GM19372 (cell line): ENCODE results near the gene ITGAL.
"Not testable (repeated sequence)": the region's sequence is repeated elsewhere in the genome, so short reads cannot be mapped to it uniquely, and the experiment has no call there.

ENCODE experiments used
- ATAC-seq: cut with Tn5 transposase; IDR thresholded peaks from one replicate; pipeline ENCODE4 v1.9.1; 2021; ENCODE audit warnings: mild to moderate bottlenecking, low read depth, moderate library complexity; ENCODE audit not compliant: unreplicated experiment

The ITGAL gene

DNA sequence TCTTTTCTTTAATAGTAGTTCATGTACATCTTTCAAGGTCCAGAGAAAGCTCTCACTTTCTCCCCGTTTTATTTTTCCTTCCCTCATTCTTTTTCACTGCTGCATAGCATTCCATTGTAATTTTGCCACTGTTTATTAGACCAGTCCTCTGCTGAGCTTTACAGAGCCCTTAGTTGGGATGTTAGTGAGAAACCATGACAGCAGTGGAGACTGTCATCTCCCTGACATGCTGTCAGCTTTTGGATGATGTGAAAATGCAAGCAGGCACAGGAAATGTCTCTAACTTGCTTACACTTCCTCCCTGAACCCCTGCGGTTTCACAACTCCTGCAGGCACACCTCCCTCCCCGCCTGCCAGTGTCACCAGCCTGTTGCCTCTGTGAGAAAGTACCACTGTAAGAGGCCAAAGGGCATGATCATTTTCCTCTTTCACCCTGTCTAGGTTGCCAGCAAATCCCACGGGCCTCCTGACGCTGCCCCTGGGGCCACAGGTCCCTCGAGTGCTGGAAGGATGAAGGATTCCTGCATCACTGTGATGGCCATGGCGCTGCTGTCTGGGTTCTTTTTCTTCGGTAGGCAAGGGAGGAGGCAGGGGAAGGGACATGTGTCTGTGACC lies at the start of gene ITGAL:
ITGAL (plus strand) TSS at position 415 of the 615 bp plus-strand sequence; CDS start at position 511, 96 bp downstream.
- ATAC-seq: peak; percentile 44

DNA sequence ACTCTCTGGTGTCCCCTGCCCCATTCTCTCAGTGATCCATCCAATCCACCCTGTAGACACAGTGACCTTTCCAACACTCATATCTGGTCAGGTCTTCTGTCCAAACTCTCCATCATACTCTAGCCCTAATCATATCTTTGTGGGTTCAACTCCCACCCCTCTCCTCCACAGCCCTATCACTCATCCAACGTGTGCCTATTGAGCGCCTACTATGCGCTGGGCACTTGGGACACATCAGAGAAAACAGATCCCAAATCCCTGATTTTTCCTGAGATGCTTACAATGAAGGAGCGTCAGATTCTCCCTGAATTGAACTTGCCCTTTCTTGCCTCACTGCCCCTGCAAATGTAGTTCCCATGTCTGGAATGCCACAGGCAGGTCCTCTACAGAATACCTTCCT lies 44.5 kb upstream of the ITGAL start:
- ATAC-seq: no peak

DNA sequence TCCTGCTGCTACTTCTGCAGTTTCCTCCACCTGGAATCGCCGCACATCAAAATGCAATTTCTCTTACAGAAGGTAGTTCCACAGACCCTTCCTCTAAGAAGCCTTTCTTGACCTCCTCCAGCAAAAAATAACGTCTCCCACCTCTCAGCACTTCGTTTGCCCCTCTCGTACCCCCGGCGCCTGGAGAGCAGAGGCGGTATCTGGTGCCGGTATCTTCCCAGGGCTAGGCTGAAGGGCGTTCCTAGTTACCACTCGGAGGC lies 43.2 kb upstream of the ITGAL start:
- ATAC-seq: no peak

GRCh38 chr16:30429678-30430427 lies 42.7 kb upstream of the ITGAL start, which contains the start of gene DCTPP1:
TSS of gene DCTPP1 (minus strand) at chr16:30430030. CDS start at chr16:30429980, 50 bp downstream.
- ATAC-seq: peak; percentile 98

GRCh38 chr16:30430428-30430970 lies 42.0 kb upstream of the ITGAL start:
- ATAC-seq: peak; percentile 6

DNA sequence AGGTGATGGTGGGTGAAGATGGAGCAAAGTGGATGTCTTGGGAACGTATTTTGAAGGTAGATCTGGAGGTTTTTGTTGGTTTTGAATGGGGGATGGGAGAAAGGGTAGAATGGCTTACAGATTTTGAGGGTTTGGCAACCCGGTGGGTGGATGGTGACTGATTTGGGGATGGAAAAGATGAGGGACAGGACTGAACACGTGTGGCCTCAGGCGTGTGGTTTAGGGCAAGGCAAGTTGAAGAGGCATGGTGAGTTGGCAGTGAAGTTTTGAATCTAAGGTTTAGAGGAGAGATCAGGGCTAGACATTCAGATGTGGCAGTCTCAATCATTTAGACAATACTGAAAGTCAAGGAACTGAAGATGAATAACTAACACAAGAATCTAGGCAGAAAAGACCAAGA lies 37.7 kb upstream of the ITGAL start:
- no peak for ATAC-seq

DNA sequence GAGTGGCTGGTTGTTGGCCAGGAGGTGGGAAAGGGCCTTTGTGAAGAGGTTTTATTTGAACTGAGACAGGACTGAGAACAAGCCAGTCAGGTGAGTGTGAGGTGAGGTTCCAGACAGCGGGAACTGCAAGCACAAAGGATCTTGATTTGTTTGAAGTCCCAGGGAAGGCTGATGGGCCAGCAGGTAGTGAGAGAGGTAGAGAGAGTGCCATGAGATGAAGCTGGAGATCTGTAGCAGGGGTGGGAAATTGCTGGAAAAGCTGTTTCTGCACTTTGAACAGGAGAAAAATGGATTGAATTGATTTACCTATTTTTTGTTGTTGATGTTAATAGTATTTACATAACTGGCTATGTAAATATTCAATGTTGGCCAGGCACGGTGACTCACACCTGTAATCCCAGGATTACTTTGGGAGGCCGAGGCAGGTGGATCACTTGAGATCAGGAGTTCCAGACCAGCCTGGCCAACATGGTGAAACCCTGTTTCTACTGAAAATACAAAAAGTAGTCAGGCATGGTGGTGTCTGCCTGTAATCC lies 35.0 kb upstream of the ITGAL start:
- ATAC-seq: no peak

DNA sequence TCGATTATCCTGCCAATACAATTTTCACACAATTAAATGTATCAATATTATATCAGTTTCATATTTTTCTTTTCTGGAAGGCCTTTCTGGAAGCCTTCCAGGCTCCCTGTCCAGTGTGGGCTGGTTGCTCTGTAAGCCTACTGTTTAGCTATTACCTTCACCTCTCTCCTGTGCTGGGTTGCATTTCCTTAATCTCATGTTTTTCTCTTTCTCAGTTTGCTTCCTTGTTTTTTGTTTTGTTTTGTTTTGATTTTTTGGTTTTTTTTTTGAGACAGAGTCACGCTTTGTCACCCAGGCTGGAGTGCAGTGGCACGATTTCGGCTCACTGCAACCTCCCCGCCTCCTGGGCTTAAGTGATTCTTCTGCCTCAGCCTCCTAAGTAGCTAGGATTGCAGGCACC lies 33.7 kb upstream of the ITGAL start:
- ATAC-seq: no peak

DNA sequence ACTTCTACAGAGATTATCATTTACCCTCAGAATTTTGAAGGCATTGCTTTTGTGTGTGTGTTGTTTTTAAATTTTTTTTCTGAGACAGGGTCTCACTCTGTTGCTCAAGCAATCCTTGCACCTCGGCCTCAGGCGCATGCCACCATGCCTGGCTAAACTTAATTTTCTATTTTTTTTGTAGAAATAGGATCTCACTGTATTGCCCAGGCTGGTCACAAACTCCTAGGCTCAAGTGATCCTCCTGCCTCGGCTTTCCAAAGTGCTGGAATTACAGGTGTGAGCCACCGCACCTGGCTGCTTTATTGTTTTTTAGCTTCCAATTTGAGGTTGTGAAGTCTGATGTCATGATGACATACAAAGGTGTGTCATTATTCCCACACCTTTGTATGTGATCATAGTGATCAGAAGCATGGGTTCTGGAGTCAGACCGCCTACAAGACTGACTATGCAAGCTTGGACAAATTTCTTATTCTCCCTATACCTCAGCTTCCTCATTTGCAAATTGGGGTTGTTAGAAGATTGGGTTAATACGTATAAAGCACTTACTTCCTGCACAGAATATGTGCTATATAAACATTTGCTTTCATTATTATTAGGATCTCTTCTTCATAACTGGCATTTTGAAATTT lies 32.7 kb upstream of the ITGAL start:
- no peak for ATAC-seq

GRCh38 chr16:30443631-30444030 lies 28.9 kb upstream of the ITGAL start:
- no peak for ATAC-seq

- ATAC-seq: no peak
Measured at GRCh38 chr16:30444231-30445148, 28.1 kb upstream of the ITGAL start.

- no peak for ATAC-seq
Measured at GRCh38 chr16:30445149-30445407, 27.5 kb upstream of the ITGAL start.

GRCh38 chr16:30445408-30446202 lies 26.9 kb upstream of the ITGAL start, which contains the start of gene SEPHS2:
TSS of gene SEPHS2 (minus strand) at chr16:30445874. CDS start at chr16:30445727, 147 bp downstream.
- ATAC-seq: peak; percentile 55

DNA sequence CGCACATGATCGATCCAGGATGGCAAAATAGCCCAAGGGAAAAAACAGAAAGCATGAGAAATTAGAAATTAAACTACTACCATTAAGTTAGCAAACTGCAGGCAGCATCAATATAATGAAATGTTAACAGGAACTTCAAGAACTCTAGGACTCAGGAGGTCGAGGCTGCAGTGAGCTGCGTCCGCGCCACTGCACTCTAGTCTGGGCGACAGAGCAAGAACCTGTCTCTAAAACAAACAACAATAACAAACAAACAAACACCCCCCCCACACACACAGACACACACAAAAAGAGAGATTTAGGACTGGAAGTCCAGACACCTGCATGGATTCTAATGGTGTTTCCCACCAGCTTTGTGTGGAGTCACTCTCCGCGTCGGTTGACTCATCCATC lies 26.3 kb upstream of the ITGAL start:
- no peak for ATAC-seq

DNA sequence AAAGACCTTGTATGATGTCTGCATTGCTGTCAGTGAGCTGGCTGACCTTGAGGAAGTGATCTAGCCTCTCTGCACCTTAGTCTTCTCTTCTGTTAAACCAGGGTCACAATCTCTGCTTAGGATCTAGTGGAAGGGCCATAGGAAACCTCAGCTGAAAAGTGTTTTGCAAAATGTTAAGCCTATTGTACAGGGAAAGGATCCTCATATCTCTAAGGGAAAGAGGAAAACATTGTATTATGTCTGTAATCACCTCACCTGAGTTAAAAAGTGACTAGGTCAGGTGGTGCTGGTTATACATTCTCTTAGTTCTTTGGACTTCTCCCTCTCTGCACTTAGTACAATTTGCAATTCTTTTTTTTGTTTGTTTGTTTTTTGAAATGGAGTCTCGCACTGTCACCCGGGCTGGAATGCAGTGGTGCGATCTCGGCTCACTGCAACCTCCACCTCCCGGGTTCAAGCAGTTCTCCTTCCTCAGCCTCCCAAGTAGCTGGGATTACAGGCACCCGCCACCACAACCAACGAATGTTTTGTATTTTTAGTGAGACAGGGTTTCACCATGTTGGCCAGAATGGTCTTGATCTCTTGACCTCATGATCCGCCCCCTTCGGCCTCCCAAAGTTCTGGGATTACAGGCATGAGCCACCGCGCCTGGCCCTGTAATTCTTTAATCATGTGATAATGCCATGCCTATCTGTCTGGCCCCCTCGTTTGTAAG lies 24.9 kb upstream of the ITGAL start:
- ATAC-seq: no peak

- ATAC-seq: no peak
Measured at GRCh38 chr16:30449116-30449435, 23.5 kb upstream of the ITGAL start.

DNA sequence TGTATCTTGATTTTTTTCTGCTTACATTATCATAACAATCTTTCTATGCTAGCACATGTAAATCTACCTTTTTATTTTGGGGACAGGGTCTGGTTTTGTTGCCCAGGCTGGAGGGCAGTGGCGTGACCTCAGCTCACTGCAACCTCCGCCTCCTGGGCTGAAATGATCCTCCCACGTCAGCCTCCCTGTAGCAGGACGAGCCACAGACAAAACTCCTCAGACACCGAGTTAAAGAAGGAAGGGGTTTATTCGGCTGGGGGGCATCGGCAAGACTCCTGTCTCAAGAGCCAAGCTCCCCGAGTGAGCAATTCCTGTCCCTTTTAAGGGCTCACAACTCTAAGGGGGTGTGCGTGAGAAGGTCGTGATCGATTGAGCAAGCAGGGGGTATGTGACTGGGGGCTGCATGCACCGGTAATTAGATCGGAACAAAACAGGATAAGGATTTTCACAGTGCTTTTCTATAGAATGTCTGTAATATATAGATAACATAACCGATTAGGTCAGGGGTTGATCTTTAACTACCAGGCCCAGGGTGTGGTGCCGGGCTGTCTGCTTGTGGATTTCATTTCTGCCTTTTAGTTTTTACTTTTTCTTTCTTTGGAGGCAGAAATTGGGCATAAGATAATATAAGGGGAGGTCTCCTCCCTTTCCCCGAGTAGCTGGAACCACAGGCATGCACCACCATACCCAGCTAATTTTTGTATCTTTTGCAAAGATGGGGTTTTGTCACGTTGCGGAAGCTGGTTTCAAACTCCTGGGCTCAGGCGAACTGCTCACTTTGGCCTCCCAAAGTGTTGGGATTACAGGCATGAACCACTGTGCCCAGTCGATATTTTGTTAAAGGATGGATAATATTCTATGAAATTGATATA lies 19.6 kb upstream of the ITGAL start:
- not testable (repeated sequence) for ATAC-seq

- ATAC-seq: no peak
Measured at GRCh38 chr16:30456302-30456701, 16.2 kb upstream of the ITGAL start.
